Astrocyte of the spinal cord (primary cell): ENCODE results near the gene CSF3.

Experiments used
- DNase-seq: peaks from one replicate; pipeline ENCODE4 v3.0.0; 2011; ENCODE audit warnings: low read depth, low spot score
- H3K4me3 ChIP-seq: 2 replicates; pipeline ENCODE4 v1.5.1; 2011; ENCODE audit warnings: low read depth, mild to moderate bottlenecking, low read length, moderate library complexity
- CTCF ChIP-seq: IDR thresholded peaks from 2 replicates; pipeline ENCODE4 v1.5.1; 2012; ENCODE audit warnings: low read depth, mild to moderate bottlenecking, low read length, inconsistent platforms
- in situ Hi-C: cut with HindIII; loops from 2 replicates; pipeline ENCODE4 v1.10.0; 2017; ENCODE audit warnings: low sequenced_read_pairs

CSF3 gene

GRCh38 chr17:40038882-40039513, 23.8 kb downstream of the CSF3 start:
- no peak overlapping the region for H3K4me3 ChIP-seq
- peak; percentile 80 for TF ChIP-seq CTCF
- in situ Hi-C loops, result no loop called here
- peak; percentile 92 for DNase-seq

- TF ChIP-seq CTCF, result no peak
- in situ Hi-C loops, result no loop called here
- H3K4me3 ChIP-seq, result no peak overlapping the region
- no peak for DNase-seq
Measured at GRCh38 chr17:40041196-40041595, 26.0 kb downstream of the CSF3 start.

GRCh38 chr17:40056379-40057015, 41.3 kb downstream of the CSF3 start:
- no peak overlapping the region for H3K4me3 ChIP-seq
- no peak for TF ChIP-seq CTCF
- in situ Hi-C loops, result loop anchor here (25.0 kb wide), 1 partner anchor 131 kb away; the partner anchor contains the start of gene RAPGEFL1
- no peak for DNase-seq

GRCh38 chr17:40058186-40058784, 43.0 kb downstream of the CSF3 start:
- peak; percentile 38 for DNase-seq
- in situ Hi-C loops, result loop anchor here (25.0 kb wide), 1 partner anchor 129 kb away; the partner anchor contains the start of gene RAPGEFL1
- TF ChIP-seq CTCF, result no peak
- H3K4me3 ChIP-seq, result no peak overlapping the region

GRCh38 chr17:40058865-40059264, 43.6 kb downstream of the CSF3 start:
- in situ Hi-C loops, result loop anchor here (25.0 kb wide), 1 partner anchor 128 kb away; the partner anchor contains the start of gene RAPGEFL1
- no peak for DNase-seq
- no peak for TF ChIP-seq CTCF

GRCh38 chr17:40059729-40060475, 44.7 kb downstream of the CSF3 start:
- no peak for TF ChIP-seq CTCF
- in situ Hi-C loops, result loop anchor here (25.0 kb wide), 1 partner anchor 127 kb away; the partner anchor contains the start of gene RAPGEFL1
- no peak for DNase-seq
- no peak overlapping the region for H3K4me3 ChIP-seq

More at GRCh38 chr17:40058865-40059264, 43.6 kb downstream of the CSF3 start:
- no peak overlapping the region for H3K4me3 ChIP-seq
